SK-N-SH (cell line): ENCODE data around the gene KIAA1191. TPM values are rescaled to one million over a fixed set of nuclear protein-coding genes. Genes with fewer than 3 reads are reported as not detected.

Experiments
- CTCF ChIA-PET: fragments of 300-600, 350-600 bp; formaldehyde crosslinking; extraction: SDS; loops from one replicate; lab custom pipeline; 2021; lab: Yijun Ruan, JAX
- POLR2A ChIA-PET: fragments of 350-600 bp; sonication (Branson Sonifier 250); formaldehyde crosslinking; extraction: SDS; loops from one replicate; lab custom pipeline; 2020; ENCODE audit warnings: antibody characterized with exemption, inconsistent platforms; lab: Yijun Ruan, JAX
- DNase-seq: peaks from one replicate; pipeline ENCODE4 v3.0.0; 2012
- H2AFZ ChIP-seq: fragments of 200-600 bp; sonication (generic); 2 replicates; pipeline ENCODE4 v1.8.1; 2016; ENCODE audit warnings: antibody characterized with exemption, mild to moderate bottlenecking, low read depth
- H3F3A ChIP-seq: fragments of 200-600 bp; sonication (generic); replicated peaks from 2 replicates; pipeline ENCODE3; 2016; ENCODE audit warnings: antibody characterized with exemption, mild to moderate bottlenecking; ENCODE audit not compliant: insufficient read depth
- H3K27ac ChIP-seq, 2 experiments: fragments of 200-500 bp in 1 of 2; fragments of 200-600 bp in 1 of 2; sonication (Bioruptor generic) in 1 of 2; sonication (generic), shearing (Covaris generic) in 1 of 2; 2 replicates each; pipeline versions ENCODE4 v1.5.1 to v1.6.1; 2014 to 2016; ENCODE audit warnings: low read depth in 2 of 2, inconsistent platforms in 1 of 2, low read length in 1 of 2, mild to moderate bottlenecking in 1 of 2, mixed read lengths in 1 of 2
- H3K27me3 ChIP-seq: fragments of 200-600 bp; sonication (generic), shearing (Covaris generic); 2 replicates; pipeline ENCODE4 v1.6.1; 2016; ENCODE audit warnings: mixed run types; ENCODE audit not compliant: insufficient read depth
- H3K36me3 ChIP-seq, 2 experiments: fragments of 200-500 bp in 1 of 2; fragments of 200-600 bp in 1 of 2; sonication (Bioruptor generic) in 1 of 2; sonication (generic) in 1 of 2; replicated peaks in 1 of 2; 2 replicates each; pipeline versions ENCODE3 to v1.5.1; 2014 to 2016; ENCODE audit warnings: low read length in 1 of 2, mild to moderate bottlenecking in 1 of 2; ENCODE audit not compliant: insufficient read depth in 2 of 2, control insufficient read depth in 1 of 2
- H3K4me1 ChIP-seq, 2 experiments: fragments of 200-500 bp in 1 of 2; fragments of 200-600 bp in 1 of 2; sonication (Bioruptor generic) in 1 of 2; sonication (generic), shearing (Covaris generic) in 1 of 2; 2 replicates each; pipeline versions ENCODE4 v1.5.1 to v1.6.1; 2014 to 2016; ENCODE audit warnings: low read depth in 1 of 2, low read length in 1 of 2, mixed run types in 1 of 2; ENCODE audit not compliant: insufficient read depth in 2 of 2, control insufficient read depth in 1 of 2
- H3K4me2 ChIP-seq: fragments of 200-600 bp; sonication (generic), shearing (Covaris generic); 2 replicates; pipeline ENCODE4 v1.6.1; 2017; ENCODE audit warnings: mixed run types
- H3K4me3 ChIP-seq, 2 experiments: fragments of 200-500 bp in 1 of 2; fragments of 200-600 bp in 1 of 2; sonication (Bioruptor generic) in 1 of 2; sonication (generic), shearing (Covaris generic) in 1 of 2; 2 replicates each; pipeline versions ENCODE4 v1.5.1 to v1.8.1; 2014 to 2016; ENCODE audit warnings: low read depth in 2 of 2, inconsistent platforms in 1 of 2, low read length in 1 of 2, mild to moderate bottlenecking in 1 of 2, mixed read lengths in 1 of 2, moderate library complexity in 1 of 2
- H3K79me2 ChIP-seq: fragments of 200-600 bp; sonication (generic); 2 replicates; pipeline ENCODE4 v1.8.1; 2017; ENCODE audit warnings: mild to moderate bottlenecking; ENCODE audit not compliant: insufficient read depth
- H3K9ac ChIP-seq: fragments of 200-600 bp; sonication (generic); 2 replicates; pipeline ENCODE4 v1.6.1; 2017; ENCODE audit warnings: mixed run types
- H3K9me2 ChIP-seq: fragments of 200-600 bp; sonication (generic); 2 replicates; pipeline ENCODE4 v1.6.1; 2017; ENCODE audit warnings: mixed run types
- H3K9me3 ChIP-seq: fragments of 200-600 bp; sonication (generic); 2 replicates; pipeline ENCODE4 v1.6.1; 2017; ENCODE audit warnings: mixed run types, mild to moderate bottlenecking, moderate library complexity
- H4K20me1 ChIP-seq: fragments of 200-600 bp; sonication (generic); 2 replicates; pipeline ENCODE4 v1.6.1; 2017; ENCODE audit warnings: mild to moderate bottlenecking, mixed run types; ENCODE audit not compliant: insufficient read depth
- CHD2 ChIP-seq: fragments of 150-350 bp; IDR thresholded peaks from 2 replicates; pipeline ENCODE4 v1.6.1; 2018; ENCODE audit warnings: low read length; ENCODE audit not compliant: partially characterized antibody
- EZH2phosphoT487 ChIP-seq: fragments of 200-600 bp; sonication (generic); IDR thresholded peaks from 2 replicates; pipeline ENCODE4 v1.6.1; 2017; ENCODE audit warnings: low read depth, mixed run types, mild to moderate bottlenecking, antibody characterized with exemption, moderate library complexity, borderline replicate concordance
- MEF2A ChIP-seq: IDR thresholded peaks from 2 replicates; pipeline ENCODE4 v1.4.0; 2012; ENCODE audit warnings: low read depth, borderline replicate concordance
- MXI1 ChIP-seq: IDR thresholded peaks from 2 replicates; pipeline ENCODE4 v1.6.1; 2012; ENCODE audit warnings: mild to moderate bottlenecking, low read depth, low read length, improper control_type of control experiment
- NFIC ChIP-seq: IDR thresholded peaks from 2 replicates; pipeline ENCODE4 v1.4.0; 2012; ENCODE audit warnings: borderline replicate concordance
- POLR2AphosphoS5 ChIP-seq: IDR thresholded peaks from 2 replicates; pipeline ENCODE4 v1.6.1; 2012; ENCODE audit warnings: low read depth, low read length
- SIN3A ChIP-seq: IDR thresholded peaks from 2 replicates; pipeline ENCODE4 v1.6.1; 2012; ENCODE audit warnings: low read depth, mild to moderate bottlenecking, low read length, moderate library complexity, borderline replicate concordance
- SMC3 ChIP-seq: IDR thresholded peaks from 2 replicates; pipeline ENCODE4 v1.6.1; 2012; ENCODE audit warnings: low read depth, low read length, improper control_type of control experiment
- TCF12 ChIP-seq: IDR thresholded peaks from 2 replicates; pipeline ENCODE4 v1.4.0; 2012
- YY1 ChIP-seq: IDR thresholded peaks from 2 replicates; pipeline ENCODE4 v1.4.0; 2012; ENCODE audit warnings: low read depth, mild to moderate bottlenecking
- WGBS: methylation state at CpG from one replicate; pipeline ENCODE4 v1.1.6; 2017; ENCODE audit warnings: low lambda C conversion rate; 5-methylcytosine and 5-hydroxymethylcytosine counted together
- polyA plus RNA-seq, 3 experiments: library from polyadenylated mRNA; depleted of rRNA; stranded (reverse); fragments of >200 nt; gene quantifications; 2 replicates each; pipeline ENCODE4 v1.2.3, GENCODE V29; 2012
- TF ChIP-seq, protein P1 (sequence below): IDR thresholded peaks from 2 replicates; pipeline ENCODE4 v1.4.0; 2012; ENCODE audit warnings: low read depth, borderline replicate concordance
- TF ChIP-seq, protein P2 (sequence below): fragments of 150-350 bp; IDR thresholded peaks from 2 replicates; pipeline ENCODE4 v1.6.1; 2016; ENCODE audit warnings: mild to moderate bottlenecking, low read depth, low read length
- TF ChIP-seq, protein P3 (sequence below): fragments of 150-350 bp; IDR thresholded peaks from 2 replicates; pipeline ENCODE4 v1.6.1; 2017; ENCODE audit warnings: antibody characterized with exemption, low read length, low read depth, borderline replicate concordance

The KIAA1191 gene
- polyA plus RNA-seq, 1 of the 3 experiments (the other 2 are of a cell fraction), result 100 TPM

DNA sequence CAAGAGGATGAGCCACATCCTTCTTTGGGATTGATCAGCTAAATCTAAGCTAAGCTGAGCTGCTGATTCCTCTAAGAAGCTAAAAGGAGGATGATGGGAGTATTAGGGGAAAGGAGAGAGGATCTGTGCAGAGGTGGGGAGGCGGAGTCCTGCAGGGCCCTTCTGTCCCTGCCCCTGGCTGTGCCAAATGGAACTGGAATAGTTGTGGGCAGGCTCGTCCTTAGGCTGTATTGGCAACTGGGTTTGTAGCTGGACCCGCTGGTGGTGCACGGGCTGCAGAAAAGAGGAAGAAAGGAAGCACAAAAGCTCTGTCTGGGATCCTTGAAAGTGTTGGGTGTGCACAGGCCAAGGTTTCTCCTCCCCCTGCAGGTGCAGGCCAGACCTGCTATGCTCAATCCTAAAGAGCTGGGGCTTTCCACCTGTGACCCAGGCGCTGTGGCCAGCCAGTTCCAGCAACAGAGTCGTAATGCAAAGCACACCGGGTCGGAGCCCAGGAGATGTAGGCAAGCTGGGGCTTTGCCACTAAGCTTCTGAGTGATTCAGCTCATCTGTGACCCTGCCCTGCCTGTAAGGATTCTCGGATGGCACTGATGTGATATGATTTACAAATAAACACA lies 45.0 kb upstream of the KIAA1191 start:
- no peaks in the 10 kb centered on the region for H3K4me1 ChIP-seq
- no peak overlapping the region for H3K4me3 ChIP-seq
- H3K9me2 ChIP-seq, result no peaks in the 10 kb centered on the region
- H3K79me2 ChIP-seq, result peaks cover 3% of the 10 kb centered on the region; the same call in 1 of the 2 replicates
- no peaks in the 10 kb centered on the region for H4K20me1 ChIP-seq
- no peak overlapping the region for H3K9ac ChIP-seq
- H3K4me2 ChIP-seq, result no peak overlapping the region
- peaks cover 0 to 9% of the 10 kb centered on the region in 2 experiments for H3K36me3 ChIP-seq
- no peak for TF ChIP-seq TCF12
- TF ChIP-seq, protein P1, sequence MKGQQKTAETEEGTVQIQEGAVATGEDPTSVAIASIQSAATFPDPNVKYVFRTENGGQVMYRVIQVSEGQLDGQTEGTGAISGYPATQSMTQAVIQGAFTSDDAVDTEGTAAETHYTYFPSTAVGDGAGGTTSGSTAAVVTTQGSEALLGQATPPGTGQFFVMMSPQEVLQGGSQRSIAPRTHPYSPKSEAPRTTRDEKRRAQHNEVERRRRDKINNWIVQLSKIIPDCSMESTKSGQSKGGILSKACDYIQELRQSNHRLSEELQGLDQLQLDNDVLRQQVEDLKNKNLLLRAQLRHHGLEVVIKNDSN, result no peak
- TF ChIP-seq EZH2phosphoT487, result no peak
- no peak for TF ChIP-seq MEF2A
- TF ChIP-seq, protein P2, sequence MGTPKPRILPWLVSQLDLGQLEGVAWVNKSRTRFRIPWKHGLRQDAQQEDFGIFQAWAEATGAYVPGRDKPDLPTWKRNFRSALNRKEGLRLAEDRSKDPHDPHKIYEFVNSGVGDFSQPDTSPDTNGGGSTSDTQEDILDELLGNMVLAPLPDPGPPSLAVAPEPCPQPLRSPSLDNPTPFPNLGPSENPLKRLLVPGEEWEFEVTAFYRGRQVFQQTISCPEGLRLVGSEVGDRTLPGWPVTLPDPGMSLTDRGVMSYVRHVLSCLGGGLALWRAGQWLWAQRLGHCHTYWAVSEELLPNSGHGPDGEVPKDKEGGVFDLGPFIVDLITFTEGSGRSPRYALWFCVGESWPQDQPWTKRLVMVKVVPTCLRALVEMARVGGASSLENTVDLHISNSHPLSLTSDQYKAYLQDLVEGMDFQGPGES, result no peak
- no peak for TF ChIP-seq CHD2
- TF ChIP-seq POLR2AphosphoS5, result no peak
- TF ChIP-seq SMC3, result no peak
- TF ChIP-seq YY1, result no peak
- TF ChIP-seq, protein P3, sequence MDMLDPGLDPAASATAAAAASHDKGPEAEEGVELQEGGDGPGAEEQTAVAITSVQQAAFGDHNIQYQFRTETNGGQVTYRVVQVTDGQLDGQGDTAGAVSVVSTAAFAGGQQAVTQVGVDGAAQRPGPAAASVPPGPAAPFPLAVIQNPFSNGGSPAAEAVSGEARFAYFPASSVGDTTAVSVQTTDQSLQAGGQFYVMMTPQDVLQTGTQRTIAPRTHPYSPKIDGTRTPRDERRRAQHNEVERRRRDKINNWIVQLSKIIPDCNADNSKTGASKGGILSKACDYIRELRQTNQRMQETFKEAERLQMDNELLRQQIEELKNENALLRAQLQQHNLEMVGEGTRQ, result no peak
- no peak for TF ChIP-seq NFIC
- TF ChIP-seq SIN3A, result no peak
- no peak overlapping the region for H3K27ac ChIP-seq
- ChIA-PET CTCF (interaction anchor here (1.0 to 2.1 kb wide), 3 partner anchors 9 to 676 kb away, joined by 3 to 11 read pairs (median 6); partner anchors contain the start of gene CLTB), POLR2A (interaction anchor here (1.2 kb wide), 1 partner anchor 15 kb away, joined by 6 read pairs; no protein-coding TSS in a partner anchor)
- H3F3A ChIP-seq, result no peaks in the 10 kb centered on the region
- peak; percentile 3 for DNase-seq
- no peak overlapping the region for H2AFZ ChIP-seq
- 90% methylated on average over 9 of the region's 9 CpGs for WGBS
- no peaks in the 10 kb centered on the region for H3K27me3 ChIP-seq
- H3K9me3 ChIP-seq, result no peaks in the 10 kb centered on the region

DNA sequence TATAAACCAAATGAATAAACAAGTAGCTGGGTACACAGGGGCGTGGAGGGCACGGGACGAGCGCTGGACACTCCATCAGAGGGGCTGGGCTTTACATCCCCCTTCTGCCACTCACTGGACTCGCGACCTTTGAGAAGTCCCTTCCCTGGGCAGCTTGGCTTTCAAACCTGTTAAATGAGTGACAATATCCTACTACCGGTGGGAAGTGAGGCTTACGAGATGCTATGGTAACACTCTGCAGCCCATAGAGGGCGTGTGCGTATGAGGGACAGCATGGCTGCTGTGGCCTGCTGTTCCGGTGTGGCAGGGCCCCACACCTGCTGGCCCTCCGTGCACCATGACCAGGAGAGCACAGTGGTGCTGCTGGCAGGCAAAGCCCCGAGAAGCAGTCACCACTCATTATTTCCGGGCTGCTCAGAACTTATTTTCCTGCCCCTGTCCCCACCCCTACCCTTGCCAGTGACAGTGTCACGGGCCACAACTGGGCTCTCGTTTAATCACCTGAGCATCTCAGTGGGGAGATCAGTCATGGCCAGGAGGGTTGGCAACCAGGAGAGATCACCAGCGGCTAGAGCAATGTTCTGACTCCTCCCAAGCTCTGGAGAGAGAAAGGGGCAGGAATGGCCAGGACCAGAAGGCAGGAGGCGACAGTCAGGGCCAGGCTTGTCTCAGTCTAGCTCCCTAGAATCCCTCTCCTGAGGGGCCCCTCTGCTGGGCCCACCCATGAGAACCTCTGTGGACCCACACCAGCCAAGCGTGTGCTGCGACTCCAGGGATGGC lies 44.3 kb upstream of the KIAA1191 start:
- Histone ChIP-seq H3K9me3 (no peaks in the 10 kb centered on the region), H3K4me1 (no peaks in the 10 kb centered on the region), H3K9ac (no peak overlapping the region), H3K27me3 (no peaks in the 10 kb centered on the region), H3K9me2 (no peaks in the 10 kb centered on the region), H3K4me2 (no peak overlapping the region), H3K36me3 (peaks cover 0 to 9% of the 10 kb centered on the region in 2 experiments), H3K79me2 (no peaks in the 10 kb centered on the region), H2AFZ (no peak overlapping the region), H3F3A (no peaks in the 10 kb centered on the region), H3K4me3 (no peak overlapping the region), H3K27ac (no peak overlapping the region), H4K20me1 (no peaks in the 10 kb centered on the region)
- WGBS, result 89% methylated on average over 16 of the region's 20 CpGs
- DNase-seq, result peak; percentile 19
- no peak for TF ChIP-seq MXI1
- ChIA-PET CTCF (interaction anchor here (1.0 to 2.1 kb wide), 4 partner anchors 10 to 675 kb away, joined by 3 to 11 read pairs (median 4); partner anchors contain the start of gene CLTB), POLR2A (interaction anchor here (1.2 kb wide), 1 partner anchor 14 kb away, joined by 6 read pairs; no protein-coding TSS in a partner anchor)
